Natural killer cell treated with Interleukin-12 subunit alpha and Interleukin-12 subunit beta and Interleukin-15 and Interleukin-18, amount 100 ng/mL, for 72 hours (primary cell): ENCODE data around the gene GPR146. TPM values are rescaled to one million over a fixed set of nuclear protein-coding genes. Genes with fewer than 3 reads are reported as not detected.
"Not testable (repeated sequence)": the region's sequence is repeated elsewhere in the genome, so short reads cannot be mapped to it uniquely, and the experiment has no call there.

Experiments used
- ATAC-seq, 2 donors: fragments of 150-1000 bp; cut with Tn5 transposase in 1 of 2; sonication (Bioruptor Pico), chemical (Tn5 transposase) in 1 of 2; 2 replicates each; pipeline ENCODE4 v1.10.0; 2021
- DNase-seq: peaks from one replicate; pipeline ENCODE4 v3.0.0; 2022; ENCODE audit warnings: low spot score
- H3K27ac Mint-ChIP-seq, 2 donors: 1 replicate in 1 of 2; 2 replicates in 1 of 2; pipeline ENCODE4 v1.8.0; 2022; ENCODE audit warnings: mixed read lengths in 2 of 2, mild to moderate bottlenecking in 1 of 2, moderate library complexity in 1 of 2
- H3K27me3 Mint-ChIP-seq, 2 donors: 1 replicate in 1 of 2; 2 replicates in 1 of 2; pipeline ENCODE4 v1.8.0; 2022; ENCODE audit warnings: mixed read lengths in 2 of 2
- H3K36me3 Mint-ChIP-seq: one replicate; pipeline ENCODE4 v1.8.0; 2022; ENCODE audit warnings: mixed read lengths
- H3K4me1 Mint-ChIP-seq, 2 donors: 1 replicate in 1 of 2; 2 replicates in 1 of 2; pipeline ENCODE4 v1.8.0; 2022; ENCODE audit warnings: low read depth in 2 of 2, mixed read lengths in 2 of 2, mild to moderate bottlenecking in 1 of 2
- H3K4me3 Mint-ChIP-seq: one replicate; pipeline ENCODE4 v1.8.0; 2022; ENCODE audit warnings: mixed read lengths
- H3K9me3 Mint-ChIP-seq: 2 replicates; pipeline ENCODE4 v1.8.0; 2022; ENCODE audit warnings: mixed read lengths
- total RNA-seq, 2 donors: library from RNA; stranded (reverse); gene quantifications; one replicate each; pipeline ENCODE4 v1.2.3, GENCODE V29; 2022

The GPR146 gene
- total RNA-seq, 2 donors from 2014 or later: 0.89 to 8.1 TPM

DNA sequence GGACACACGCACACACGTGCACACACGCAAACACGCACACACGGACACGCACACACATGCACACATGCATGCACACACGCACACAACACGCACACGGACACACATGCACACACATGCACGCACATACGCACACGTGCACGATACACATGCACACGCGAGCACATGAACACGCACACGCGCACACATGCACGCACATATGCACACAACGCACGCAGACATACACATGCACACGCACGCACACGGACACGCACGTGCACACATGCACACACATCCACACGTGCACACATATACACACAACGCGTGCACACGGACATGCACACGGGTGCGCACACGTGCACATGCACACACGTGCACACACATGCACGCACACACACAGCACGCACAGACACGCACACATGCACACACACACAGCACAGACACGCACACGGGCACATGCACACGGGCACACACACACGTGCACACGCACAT, 26.2 kb downstream of the GPR146 start:
- no peak for ATAC-seq
- no peak overlapping the region for H3K4me3 Mint-ChIP-seq
- H3K27ac Mint-ChIP-seq: no peak overlapping the region
- no peaks in the 10 kb centered on the region for H3K36me3 Mint-ChIP-seq
- H3K9me3 Mint-ChIP-seq: no peaks in the 10 kb centered on the region
- DNase-seq: no peak
- H3K4me1 Mint-ChIP-seq: peaks cover 4 to 9% of the 10 kb centered on the region in 2 donors
- H3K27me3 Mint-ChIP-seq: no peaks in the 10 kb centered on the region

- Mint-ChIP-seq H3K4me1 (peaks cover 4 to 9% of the 10 kb centered on the region in 2 donors), H3K27me3 (no peaks in the 10 kb centered on the region), H3K4me3 (no peak overlapping the region), H3K9me3 (no peaks in the 10 kb centered on the region), H3K36me3 (no peaks in the 10 kb centered on the region), H3K27ac (no peak overlapping the region)
- ATAC-seq (peak in 1 of 2 donors; percentile 38), DNase-seq (no peak)
Measured at GRCh38 chr7:1071731-1072254, 27.4 kb downstream of the GPR146 start.

DNA sequence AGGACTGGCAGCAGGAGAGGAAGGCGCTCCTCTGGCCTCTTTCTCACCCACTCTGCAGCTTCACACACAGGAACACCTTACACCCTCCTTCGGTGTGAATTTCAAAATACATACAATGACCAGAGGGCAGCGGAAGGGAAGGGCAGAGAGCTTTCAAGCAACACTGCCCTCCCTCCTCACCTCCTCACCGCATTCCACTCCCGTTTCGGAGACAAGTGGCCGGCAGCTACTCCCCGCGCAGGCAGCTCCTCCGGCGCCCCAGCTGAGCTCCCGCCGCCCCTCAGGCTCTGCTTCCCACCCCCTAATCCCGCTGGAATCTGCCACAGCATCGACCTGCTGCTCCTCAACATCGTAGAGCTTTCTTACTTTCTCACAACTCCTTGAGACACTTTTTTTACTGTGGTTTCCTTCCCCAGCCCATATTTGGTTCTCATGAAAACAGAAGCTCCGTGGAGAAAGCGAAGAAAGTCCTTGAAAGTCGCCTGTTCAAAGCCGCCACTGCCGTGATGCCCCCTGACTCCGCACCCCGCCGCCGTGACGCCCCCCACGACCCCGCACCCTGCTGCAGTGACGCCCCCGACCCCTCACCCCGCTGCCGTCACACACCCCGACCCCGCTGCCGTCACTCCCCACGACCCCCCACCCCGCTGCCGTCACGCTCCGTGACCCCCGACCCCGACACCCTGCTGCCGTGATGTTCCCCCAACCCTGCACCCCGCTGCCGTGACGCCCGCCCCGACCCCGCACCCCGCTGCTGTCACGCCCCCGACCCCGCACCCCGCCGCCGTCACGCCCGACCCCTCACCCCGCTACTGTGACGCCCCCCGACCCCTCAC, 29.0 kb downstream of the GPR146 start:
- Mint-ChIP-seq H3K4me1 (peaks cover 4 to 9% of the 10 kb centered on the region in 2 donors), H3K4me3 (peak overlapping the region; percentile 62), H3K9me3 (no peaks in the 10 kb centered on the region), H3K27ac (no peak overlapping the region), H3K36me3 (no peaks in the 10 kb centered on the region), H3K27me3 (no peaks in the 10 kb centered on the region)
- peak in 1 of 2 donors; percentile 61 for ATAC-seq
- DNase-seq: no peak

DNA sequence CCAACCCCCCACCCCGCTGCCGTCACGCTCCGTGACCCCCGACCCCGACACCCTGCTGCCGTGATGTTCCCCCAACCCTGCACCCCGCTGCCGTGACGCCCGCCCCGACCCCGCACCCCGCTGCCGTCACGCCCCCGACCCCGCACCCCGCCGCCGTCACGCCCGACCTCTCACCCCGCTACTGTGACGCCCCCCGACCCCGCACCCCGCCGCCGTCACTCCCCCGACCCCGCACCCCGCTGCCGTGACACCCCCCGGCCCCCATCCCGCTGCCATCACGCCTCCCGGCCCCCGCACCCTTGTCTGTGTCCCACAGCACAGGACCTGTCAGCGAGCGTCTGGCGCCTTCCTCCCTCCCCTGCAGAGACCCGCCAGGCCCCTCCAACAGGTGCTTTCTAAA, 29.7 kb downstream of the GPR146 start:
- H3K36me3 Mint-ChIP-seq, DNase-seq, H3K27me3 Mint-ChIP-seq, H3K27ac Mint-ChIP-seq, H3K9me3 Mint-ChIP-seq, ATAC-seq, H3K4me3 Mint-ChIP-seq, H3K4me1 Mint-ChIP-seq: not testable (repeated sequence)

DNA sequence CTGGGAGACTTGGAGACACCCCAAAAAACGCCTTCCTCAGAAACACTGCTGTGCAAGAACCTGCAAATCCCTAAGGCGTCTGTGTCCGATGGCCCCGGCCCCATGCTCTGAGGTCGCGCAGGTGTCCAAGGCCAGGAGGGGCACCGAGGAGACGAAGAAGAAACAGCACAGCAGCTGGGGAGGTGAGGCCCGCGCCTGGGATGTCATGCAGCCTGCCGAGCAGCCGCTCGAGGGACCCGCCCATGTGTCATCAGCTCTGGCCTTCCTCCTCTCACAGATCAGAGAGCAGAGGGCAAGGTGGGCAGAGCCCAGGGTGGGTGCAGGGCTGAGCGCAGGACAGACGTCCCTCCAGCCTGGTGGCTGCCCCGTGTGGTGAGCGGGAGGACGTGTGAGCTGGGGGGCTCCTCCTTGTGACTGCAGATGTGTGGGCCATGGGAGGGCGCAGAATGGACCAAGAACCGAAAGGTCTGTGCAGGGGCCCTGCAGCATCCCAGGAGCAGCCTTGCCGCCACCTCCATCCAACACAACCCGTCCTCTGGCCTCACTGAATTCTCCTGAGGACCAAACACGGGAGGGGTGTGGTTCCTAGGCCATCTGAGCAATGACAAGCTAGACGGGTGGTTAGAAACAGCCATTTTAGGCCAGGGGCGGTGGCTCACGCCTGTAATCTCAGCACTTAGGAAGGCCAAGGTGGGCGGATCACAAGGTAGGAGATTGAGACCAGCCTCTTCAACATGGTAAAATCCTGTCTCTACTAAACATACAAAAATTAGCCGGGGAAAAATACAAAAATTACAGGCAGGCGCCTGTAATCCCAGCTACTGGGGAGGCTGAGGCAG, 30.5 kb downstream of the GPR146 start:
- no peaks in the 10 kb centered on the region for H3K9me3 Mint-ChIP-seq
- ATAC-seq (no peak), DNase-seq (no peak)
- H3K36me3 Mint-ChIP-seq: no peaks in the 10 kb centered on the region
- H3K27me3 Mint-ChIP-seq: no peaks in the 10 kb centered on the region
- H3K27ac Mint-ChIP-seq: no peak overlapping the region
- H3K4me1 Mint-ChIP-seq: peaks cover 4 to 9% of the 10 kb centered on the region in 2 donors
- H3K4me3 Mint-ChIP-seq: no peak overlapping the region

GRCh38 chr7:1076184-1077072, 32.1 kb downstream of the GPR146 start:
- Mint-ChIP-seq H3K27me3 (no peaks in the 10 kb centered on the region), H3K4me3 (no peak overlapping the region), H3K4me1 (peaks cover 4 to 9% of the 10 kb centered on the region in 2 donors), H3K27ac (no peak overlapping the region), H3K9me3 (no peaks in the 10 kb centered on the region), H3K36me3 (no peaks in the 10 kb centered on the region)
- no peak for ATAC-seq
- no peak for DNase-seq

DNA sequence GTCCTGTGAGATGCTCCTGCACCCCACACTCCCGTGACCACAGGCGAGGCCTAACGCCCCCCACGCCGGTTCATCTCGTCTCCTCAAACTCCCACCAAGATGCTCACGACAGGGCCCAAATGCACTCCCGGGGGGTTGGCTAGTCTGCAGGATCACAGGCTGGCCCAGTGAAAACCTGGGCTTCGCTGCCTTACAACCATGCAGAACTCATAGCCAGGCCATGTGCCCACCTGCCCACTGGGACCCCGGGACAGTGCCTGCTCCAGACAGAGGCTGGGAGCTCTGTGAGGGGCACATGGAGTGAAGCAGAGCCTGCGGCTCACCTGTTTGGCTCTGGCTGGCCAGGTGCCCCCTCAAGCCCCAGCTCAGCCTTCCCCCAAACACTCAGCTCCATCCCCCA, 34.2 kb downstream of the GPR146 start:
- DNase-seq: no peak
- no peak for ATAC-seq
- H3K4me1 Mint-ChIP-seq: peaks cover 0 to 3% of the 10 kb centered on the region in 2 donors
- H3K27me3 Mint-ChIP-seq: no peaks in the 10 kb centered on the region
- no peak overlapping the region for H3K27ac Mint-ChIP-seq
- H3K36me3 Mint-ChIP-seq: no peaks in the 10 kb centered on the region
- no peak overlapping the region for H3K4me3 Mint-ChIP-seq
- no peaks in the 10 kb centered on the region for H3K9me3 Mint-ChIP-seq

GRCh38 chr7:1078985-1079384, 34.6 kb downstream of the GPR146 start:
- H3K27ac Mint-ChIP-seq: no peak overlapping the region

GRCh38 chr7:1079546-1079945, 35.2 kb downstream of the GPR146 start:
- Mint-ChIP-seq H3K9me3 (no peaks in the 10 kb centered on the region), H3K27ac (no peak overlapping the region), H3K36me3 (no peaks in the 10 kb centered on the region), H3K27me3 (no peaks in the 10 kb centered on the region), H3K4me1 (no peaks in the 10 kb centered on the region), H3K4me3 (no peak overlapping the region)
- ATAC-seq (no peak), DNase-seq (no peak)

More at GRCh38 chr7:1078985-1079384, 34.6 kb downstream of the GPR146 start:
- ATAC-seq (no peak), DNase-seq (no peak)
- Mint-ChIP-seq H3K9me3 (no peaks in the 10 kb centered on the region), H3K4me1 (peaks cover 0 to 3% of the 10 kb centered on the region in 2 donors), H3K36me3 (no peaks in the 10 kb centered on the region), H3K27me3 (no peaks in the 10 kb centered on the region), H3K4me3 (no peak overlapping the region)

GRCh38 chr7:1080252-1080920, 36.0 kb downstream of the GPR146 start:
- no peak for DNase-seq
- no peaks in the 10 kb centered on the region for H3K4me1 Mint-ChIP-seq

DNA sequence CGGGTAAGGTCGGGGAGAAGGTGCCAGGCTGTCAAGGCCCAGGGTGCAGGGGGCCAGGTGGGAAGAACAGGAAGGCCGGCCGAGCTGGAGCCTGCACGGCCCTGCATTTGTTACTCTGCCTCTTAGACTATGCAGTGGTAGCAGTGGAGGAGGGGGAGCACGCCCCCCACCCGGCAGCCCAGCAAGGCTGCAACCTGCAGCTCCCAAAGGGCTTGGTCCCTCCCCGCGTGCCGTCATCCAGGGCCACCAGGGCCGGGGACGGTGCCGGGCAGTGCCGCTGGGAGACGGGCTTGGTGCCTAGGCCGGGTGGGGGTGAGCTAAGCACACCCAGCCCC, 36.5 kb downstream of the GPR146 start:
- no peak for ATAC-seq

More at GRCh38 chr7:1080252-1080920, 36.0 kb downstream of the GPR146 start:
- Mint-ChIP-seq H3K4me3 (no peak overlapping the region), H3K9me3 (no peaks in the 10 kb centered on the region), H3K27ac (no peak overlapping the region), H3K36me3 (no peaks in the 10 kb centered on the region), H3K27me3 (no peaks in the 10 kb centered on the region)
- ATAC-seq: no peak

GRCh38 chr7:1081336-1081735, 37.0 kb downstream of the GPR146 start:
- no peak for ATAC-seq
- no peak for DNase-seq
- H3K4me3 Mint-ChIP-seq: no peak overlapping the region
- no peak overlapping the region for H3K27ac Mint-ChIP-seq
- no peaks in the 10 kb centered on the region for H3K27me3 Mint-ChIP-seq
- H3K9me3 Mint-ChIP-seq: no peaks in the 10 kb centered on the region
- no peaks in the 10 kb centered on the region for H3K36me3 Mint-ChIP-seq
- no peaks in the 10 kb centered on the region for H3K4me1 Mint-ChIP-seq

More for the DNA sequence above, 36.5 kb downstream of the GPR146 start:
- Mint-ChIP-seq H3K36me3 (no peaks in the 10 kb centered on the region), H3K4me1 (no peaks in the 10 kb centered on the region), H3K27ac (no peak overlapping the region), H3K4me3 (no peak overlapping the region), H3K27me3 (no peaks in the 10 kb centered on the region), H3K9me3 (no peaks in the 10 kb centered on the region)
- no peak for DNase-seq

- Mint-ChIP-seq H3K4me1 (peaks cover 4% of the 10 kb centered on the region in 2 donors), H3K9me3 (no peaks in the 10 kb centered on the region), H3K27me3 (no peaks in the 10 kb centered on the region), H3K27ac (no peak overlapping the region), H3K36me3 (no peaks in the 10 kb centered on the region), H3K4me3 (no peak overlapping the region)
- DNase-seq (no peak), ATAC-seq (no peak)
Measured at GRCh38 chr7:1081931-1082401, 37.6 kb downstream of the GPR146 start.
